Left lung (tissue), 10 donors: ENCODE results near the gene TROAP. TPM values are rescaled to one million over a fixed set of nuclear protein-coding genes. Genes with fewer than 3 reads are reported as not detected.

ENCODE experiments used
- ATAC-seq: fragments of 200-7000 bp; cut with Tn5 transposase; one replicate; pipeline ENCODE4 v1.9.1; 2020; ENCODE audit warnings: moderate library complexity
- DNase-seq, 4 donors: peaks; one replicate each; pipeline ENCODE4 v3.0.0-alpha.2; 2013 to 2020
- H3K27ac ChIP-seq, 2 donors: fragments of 200-600 bp; sonication (generic) in 1 of 2; one replicate each; pipeline versions ENCODE4 v1.5.0 to v1.8.0; 2020 to 2021
- H3K27me3 ChIP-seq, 2 donors: fragments of 200-600 bp; sonication (generic) in 1 of 2; one replicate each; pipeline versions ENCODE4 v1.5.0 to v1.8.0; 2020 to 2021
- H3K36me3 ChIP-seq, 2 donors: fragments of 200-600 bp; sonication (generic) in 1 of 2; one replicate each; pipeline versions ENCODE4 v1.5.0 to v1.8.0; 2020 to 2021
- H3K4me1 ChIP-seq, 2 donors: fragments of 200-600 bp; one replicate each; pipeline ENCODE4 v1.8.0; 2021
- H3K4me3 ChIP-seq, 2 donors: fragments of 200-600 bp; sonication (generic) in 1 of 2; one replicate each; pipeline versions ENCODE4 v1.5.0 to v1.8.0; 2020 to 2021; ENCODE audit warnings: mild to moderate bottlenecking in 1 of 2
- H3K9me3 ChIP-seq, 2 donors: fragments of 200-600 bp; sonication (generic) in 1 of 2; one replicate each; pipeline versions ENCODE4 v1.5.0 to v1.8.0; 2020 to 2021
- intact Hi-C, 2 donors: fragments of 100-400 bp; cut with DNase I; formaldehyde crosslinking; loops; one replicate each; pipeline versions ENCODE4 v1.11.2 to v1.14.2; 2022
- polyA plus RNA-seq, 6 donors: library from polyadenylated mRNA; unstranded; fragments of 120-200 nt; gene quantifications; one replicate each; pipeline ENCODE4 v1.2.1, GENCODE V29; 2013; ENCODE audit not compliant: insufficient read length in 6 of 6
- total RNA-seq, 2 donors: library from RNA; stranded (reverse); fragmentation: NEBNext Ultra II Directional; extraction: Animal tissue kit (Norgen Biotek cat#: 25700); gene quantifications; one replicate each; pipeline ENCODE4 v1.2.1, GENCODE V29; 2021
- TF ChIP-seq, protein P1 (sequence below), 2 donors: fragments of 200-600 bp; sonication (generic) in 1 of 2; IDR thresholded peaks; one replicate each; pipeline versions ENCODE4 v1.5.0 to v1.8.0; 2021; ENCODE audit warnings: antibody characterized with exemption in 2 of 2
- donor health status: DM: no; HTN: yes; CAD: no.
- donor health status: DM: no; HTN: no; CAD: no.

Gene TROAP
- total and polyA plus RNA-seq, 8 donors, result 2.4 to 43.2 (median 28.3) TPM

GRCh38 chr12:49345051-49345824 is 22.2 kb downstream of the TROAP start:
- Histone ChIP-seq H3K4me1 (peaks cover 41 to 55% of the 10 kb centered on the region in 2 donors), H3K27me3 (peaks cover 59 to 100% of the 10 kb centered on the region in 2 donors), H3K4me3 (peak overlapping the region; percentile 13 to 19), H3K27ac (no peak overlapping the region), H3K36me3 (no peaks in the 10 kb centered on the region), H3K9me3 (no peaks in the 10 kb centered on the region)
- intact Hi-C loops, result loop anchor here in 1 of 2 donors (10.0 kb wide), 1 partner anchor 60 kb away; no protein-coding TSS in a partner anchor
- TF ChIP-seq, protein P1, sequence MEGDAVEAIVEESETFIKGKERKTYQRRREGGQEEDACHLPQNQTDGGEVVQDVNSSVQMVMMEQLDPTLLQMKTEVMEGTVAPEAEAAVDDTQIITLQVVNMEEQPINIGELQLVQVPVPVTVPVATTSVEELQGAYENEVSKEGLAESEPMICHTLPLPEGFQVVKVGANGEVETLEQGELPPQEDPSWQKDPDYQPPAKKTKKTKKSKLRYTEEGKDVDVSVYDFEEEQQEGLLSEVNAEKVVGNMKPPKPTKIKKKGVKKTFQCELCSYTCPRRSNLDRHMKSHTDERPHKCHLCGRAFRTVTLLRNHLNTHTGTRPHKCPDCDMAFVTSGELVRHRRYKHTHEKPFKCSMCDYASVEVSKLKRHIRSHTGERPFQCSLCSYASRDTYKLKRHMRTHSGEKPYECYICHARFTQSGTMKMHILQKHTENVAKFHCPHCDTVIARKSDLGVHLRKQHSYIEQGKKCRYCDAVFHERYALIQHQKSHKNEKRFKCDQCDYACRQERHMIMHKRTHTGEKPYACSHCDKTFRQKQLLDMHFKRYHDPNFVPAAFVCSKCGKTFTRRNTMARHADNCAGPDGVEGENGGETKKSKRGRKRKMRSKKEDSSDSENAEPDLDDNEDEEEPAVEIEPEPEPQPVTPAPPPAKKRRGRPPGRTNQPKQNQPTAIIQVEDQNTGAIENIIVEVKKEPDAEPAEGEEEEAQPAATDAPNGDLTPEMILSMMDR (IDR thresholded peaks at IDR 0.05), result no peak
- ATAC-seq (no peak), DNase-seq (peak in 1 of 4 donors; percentile 48)

GRCh38 chr12:49345825-49346658 is 23.0 kb downstream of the TROAP start:
- intact Hi-C loops, result loop anchor here in 1 of 2 donors (10.0 kb wide), 1 partner anchor 61 kb away; no protein-coding TSS in a partner anchor
- peak overlapping the region; percentile 13 to 18 for H3K4me3 ChIP-seq
- H3K36me3 ChIP-seq, result no peaks in the 10 kb centered on the region
- peaks cover 59 to 100% of the 10 kb centered on the region in 2 donors for H3K27me3 ChIP-seq
- DNase-seq (no peak), ATAC-seq (no peak)
- H3K4me1 ChIP-seq, result peaks cover 41 to 55% of the 10 kb centered on the region in 2 donors
- TF ChIP-seq, protein P1 (IDR thresholded peaks at IDR 0.05), result no peak
- H3K27ac ChIP-seq, result no peak overlapping the region
- H3K9me3 ChIP-seq, result no peaks in the 10 kb centered on the region

GRCh38 chr12:49346659-49347310 is 23.7 kb downstream of the TROAP start, which contains the start of gene DNAJC22:
Gene DNAJC22 (plus strand): TSS chr12:49346888. CDS start chr12:49348873, 1,985 bp downstream.
- Histone ChIP-seq H3K27ac (no peak within 1 kb of the TSS), H3K4me3 (peak within 1 kb of the TSS; percentile 13 to 18), H3K9me3 (no peaks in the 10 kb centered on the region), H3K36me3 (no peaks in the 10 kb centered on the region), H3K27me3 (peaks cover 58 to 100% of the 10 kb centered on the region in 2 donors), H3K4me1 (peaks cover 41 to 54% of the 10 kb centered on the region in 2 donors)
- intact Hi-C loops, result loop anchor here in 1 of 2 donors (10.0 kb wide), 1 partner anchor 62 kb away; no protein-coding TSS in a partner anchor
- DNase-seq (no peak), ATAC-seq (peak; percentile 6)
- TF ChIP-seq, protein P1 (IDR thresholded peaks at IDR 0.05), result no peak

DNA sequence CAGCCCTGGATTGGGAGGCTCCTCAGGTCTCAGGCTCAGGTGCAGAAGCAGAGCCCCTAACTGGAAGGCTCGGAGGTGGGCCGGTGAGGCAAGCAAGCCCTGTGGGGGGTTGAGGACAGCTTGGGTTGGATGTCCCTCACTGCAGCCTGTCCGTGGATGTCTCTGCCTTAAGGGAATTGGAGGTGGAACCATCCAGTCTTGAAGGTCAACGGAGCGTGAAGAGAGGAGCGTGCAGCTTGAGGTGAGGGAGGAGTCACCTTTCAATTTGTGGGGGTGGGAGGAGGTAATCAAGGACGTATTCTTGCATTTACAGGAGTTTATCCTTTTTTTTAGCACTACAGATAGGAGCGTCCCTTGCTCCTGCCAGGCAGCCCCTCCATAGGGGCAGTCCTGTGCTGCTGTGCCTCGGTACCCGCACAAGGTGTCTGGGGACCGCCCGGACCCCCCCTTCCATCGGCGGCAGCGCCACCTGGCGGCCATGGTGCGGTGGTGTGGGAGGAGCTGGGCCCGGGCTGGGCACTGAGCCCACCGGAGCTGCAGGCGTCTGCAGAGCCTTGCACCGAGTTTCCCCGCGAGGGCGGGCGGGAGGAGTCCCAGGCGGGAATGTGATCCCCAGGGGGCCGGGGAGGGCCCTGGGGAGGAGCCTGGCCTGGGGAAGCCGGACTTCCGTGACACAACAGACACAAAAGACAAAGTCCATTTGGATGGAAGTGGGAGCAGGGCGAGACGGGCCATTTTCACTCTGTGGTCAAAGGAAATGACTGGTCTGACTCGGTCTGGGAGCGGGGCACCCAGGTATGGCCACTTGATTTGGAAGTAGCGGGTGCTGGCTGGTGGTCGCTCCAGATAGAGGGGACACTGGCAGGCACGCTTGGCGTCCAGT is 24.5 kb downstream of the TROAP start:
- TF ChIP-seq, protein P1 (IDR thresholded peaks at IDR 0.05), result peak; percentile 92 to 94
- Histone ChIP-seq H3K36me3 (no peaks in the 10 kb centered on the region), H3K27me3 (peaks cover 53 to 100% of the 10 kb centered on the region in 2 donors), H3K4me3 (peak overlapping the region; percentile 11 to 18), H3K4me1 (peaks cover 35 to 47% of the 10 kb centered on the region in 2 donors), H3K9me3 (no peaks in the 10 kb centered on the region), H3K27ac (no peak overlapping the region)
- intact Hi-C loops, result loop anchor here in 1 of 2 donors (10.0 kb wide), 1 partner anchor 63 kb away; no protein-coding TSS in a partner anchor
- DNase-seq (peak; percentile 72 to 95 (median 84)), ATAC-seq (peak; percentile 88)
